ENCODE results near the gene ZFP36L1.

The ZFP36L1 gene

DNA sequence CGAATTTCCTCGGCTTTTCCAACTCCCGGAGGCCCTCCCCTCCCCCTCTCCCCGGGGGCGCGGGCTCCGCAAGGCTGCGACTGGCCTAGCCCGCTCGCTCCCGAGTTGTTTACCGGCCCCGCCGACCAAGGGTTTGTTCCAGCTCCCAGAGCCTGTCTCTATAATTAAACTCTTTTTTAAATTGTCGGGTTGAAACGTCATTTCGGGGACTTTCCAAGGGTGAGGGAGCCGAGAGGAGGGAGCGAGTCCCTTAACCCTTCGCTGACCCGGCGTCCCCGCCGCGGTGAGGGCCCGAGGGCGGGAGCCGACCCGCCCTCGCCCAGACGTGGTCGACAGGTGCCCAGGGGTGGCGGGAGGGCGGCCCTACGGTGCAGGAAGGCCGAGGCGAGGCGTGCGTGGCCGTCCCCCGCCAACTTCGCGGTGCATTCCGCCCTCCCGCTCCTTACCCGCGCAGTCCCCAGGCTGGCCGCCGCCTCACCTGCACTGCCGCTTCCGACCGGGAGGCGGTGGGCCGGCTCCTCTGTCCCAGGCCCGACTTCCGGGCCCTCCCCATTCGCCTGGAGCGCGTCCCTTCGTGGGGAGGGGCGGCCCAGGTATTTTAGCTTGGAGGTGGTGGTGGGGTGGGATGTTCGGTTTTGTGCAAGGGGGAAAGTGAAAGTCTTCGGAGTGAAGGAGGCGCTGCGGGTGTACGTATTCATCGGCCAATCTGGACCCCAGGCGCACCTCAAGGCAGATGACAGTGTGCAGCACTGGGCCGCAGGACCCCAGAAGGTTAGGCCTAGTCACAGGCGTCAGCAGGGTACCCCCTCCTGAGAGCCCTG lies 2.9 kb upstream of the ZFP36L1 start:
- Histone ChIP-seq H3K4me1 (ENCODE audit: control insufficient read depth, insufficient read depth, low read length) (peaks cover 3% of the 10 kb centered on the region; the same call in 1 of the 2 replicates), H3K27me3 (ENCODE audit: control insufficient read depth, insufficient read depth, low read length) (no peaks in the 10 kb centered on the region), H3K36me3 (ENCODE audit: control insufficient read depth, insufficient read depth, low read length) (no peaks in the 10 kb centered on the region), H3K4me3 (ENCODE audit: low read length) (peak overlapping the region; percentile 96), H3K27ac (ENCODE audit: low read length) (no peak overlapping the region), H3K9me3 (ENCODE audit: control insufficient read depth, insufficient read depth, low read length) (no peaks in the 10 kb centered on the region)
- no CpG with 5 or more reads among the region's 70 CpGs for WGBS (ENCODE audit: insufficient coverage, insufficient read length)
- DNase-seq (ENCODE audit: low read depth, low spot score), result no peak

DNA sequence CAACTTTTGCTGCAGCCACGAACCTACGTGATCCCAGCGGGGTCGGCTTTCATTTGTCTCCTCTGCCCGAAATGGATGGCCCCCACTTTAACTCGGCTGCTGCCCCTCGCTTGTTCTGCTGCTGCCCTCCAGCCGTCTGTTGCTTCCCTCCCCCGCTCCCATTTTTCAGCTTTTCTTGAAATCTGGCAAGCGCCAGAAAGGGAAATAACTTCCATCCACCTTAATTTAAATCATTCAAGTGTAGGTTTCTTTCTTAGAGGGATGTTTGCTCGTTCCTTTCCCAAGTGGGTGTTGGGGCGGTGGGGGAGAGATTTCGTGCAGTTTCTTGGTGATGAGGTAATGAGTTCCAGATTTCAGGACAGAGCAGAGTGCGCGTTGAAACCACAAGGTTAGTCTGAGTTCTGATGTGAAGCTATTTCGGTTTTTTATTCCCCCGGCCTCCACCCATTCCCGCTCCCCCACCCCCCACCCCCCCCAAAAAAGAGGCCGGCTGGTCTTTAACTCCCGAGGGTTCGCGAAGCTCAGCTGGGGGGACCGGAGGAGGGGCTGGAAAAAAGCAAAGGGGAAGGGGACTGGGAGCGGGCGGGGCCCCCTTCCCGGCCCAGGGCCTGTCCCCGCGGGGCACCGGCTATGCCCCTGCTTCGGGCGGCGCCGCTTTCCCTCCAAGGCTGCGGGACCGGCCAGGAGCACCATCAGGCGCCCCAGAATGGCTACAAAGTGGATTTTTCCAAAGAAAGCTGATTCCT lies 2.2 kb upstream of the ZFP36L1 start:
- DNase-seq (ENCODE audit: low read depth, low spot score), result no peak

DNA sequence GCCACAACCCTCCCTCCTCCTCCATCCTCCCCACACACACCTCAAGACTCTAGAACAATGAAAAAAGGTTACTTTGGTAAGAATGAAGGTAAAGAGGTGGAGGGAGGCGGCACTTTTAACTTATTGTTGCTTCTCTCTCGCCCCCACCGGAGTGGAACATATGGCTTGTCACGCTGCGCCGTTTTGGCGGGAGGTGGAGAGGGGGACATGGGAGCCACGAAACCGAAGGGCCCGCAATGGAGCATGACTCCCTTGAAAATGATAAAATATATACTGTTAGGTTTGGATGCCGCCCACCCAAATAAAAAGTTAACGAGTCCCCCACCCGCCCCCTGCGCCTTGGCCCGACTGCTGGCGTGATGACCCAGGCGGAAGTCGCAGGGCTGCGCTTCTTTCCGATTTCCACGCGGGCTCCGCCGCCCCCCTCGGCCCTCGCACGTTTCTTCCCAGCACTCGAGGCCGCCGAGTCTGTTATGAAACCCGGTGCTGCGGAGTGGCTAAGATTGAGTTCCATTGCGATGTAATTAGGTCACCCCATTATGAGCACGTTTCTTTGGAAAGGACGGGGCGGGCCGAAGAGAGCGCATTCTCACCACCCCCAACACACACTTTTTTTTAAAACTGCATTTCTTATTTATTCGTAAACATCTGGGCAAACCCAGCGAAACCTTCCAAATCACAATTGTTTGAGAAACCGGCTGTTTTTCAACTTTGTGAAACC lies 1.4 kb upstream of the ZFP36L1 start:
- WGBS (ENCODE audit: insufficient coverage, insufficient read length), result no CpG with 5 or more reads among the region's 41 CpGs
- Histone ChIP-seq H3K27ac (ENCODE audit: low read length) (no peak overlapping the region), H3K36me3 (ENCODE audit: control insufficient read depth, insufficient read depth, low read length) (peaks cover 11% of the 10 kb centered on the region), H3K27me3 (ENCODE audit: control insufficient read depth, insufficient read depth, low read length) (no peaks in the 10 kb centered on the region), H3K9me3 (ENCODE audit: control insufficient read depth, insufficient read depth, low read length) (no peaks in the 10 kb centered on the region), H3K4me3 (ENCODE audit: low read length) (peak overlapping the region; percentile 96; the same call in 1 of the 2 replicates), H3K4me1 (ENCODE audit: control insufficient read depth, insufficient read depth, low read length) (peaks cover 7% of the 10 kb centered on the region)
- DNase-seq (ENCODE audit: low read depth, low spot score), result no peak

More for the DNA sequence above, 2.2 kb upstream of the ZFP36L1 start:
- WGBS (ENCODE audit: insufficient coverage, insufficient read length), result no CpG with 5 or more reads among the region's 36 CpGs
- Histone ChIP-seq H3K4me1 (ENCODE audit: control insufficient read depth, insufficient read depth, low read length) (peaks cover 3% of the 10 kb centered on the region; the same call in 1 of the 2 replicates), H3K36me3 (ENCODE audit: control insufficient read depth, insufficient read depth, low read length) (peaks cover 4% of the 10 kb centered on the region; the same call in 1 of the 2 replicates), H3K9me3 (ENCODE audit: control insufficient read depth, insufficient read depth, low read length) (no peaks in the 10 kb centered on the region), H3K27ac (ENCODE audit: low read length) (no peak overlapping the region), H3K27me3 (ENCODE audit: control insufficient read depth, insufficient read depth, low read length) (no peaks in the 10 kb centered on the region), H3K4me3 (ENCODE audit: low read length) (peak overlapping the region; percentile 96)

DNA sequence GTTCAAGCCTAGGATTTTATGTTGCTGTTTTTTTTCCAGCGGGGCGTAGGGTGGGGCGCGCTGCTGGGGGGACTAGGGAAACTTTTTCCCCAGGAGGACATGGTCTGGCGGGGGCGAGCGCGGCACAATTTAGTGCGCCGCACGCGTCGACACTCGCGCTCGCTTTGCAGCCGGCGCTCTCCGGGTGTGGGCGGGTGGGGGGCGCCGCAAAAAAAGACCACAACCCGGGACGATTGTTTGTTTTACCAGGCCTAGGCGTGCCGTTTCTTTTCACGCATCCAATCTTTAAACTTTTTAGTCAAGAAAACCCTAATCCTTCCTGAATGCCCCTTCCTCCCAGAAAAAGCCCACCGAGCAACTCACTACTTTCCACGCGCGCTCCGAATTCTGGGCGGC lies 865 bp upstream of the ZFP36L1 start:
- no CpG with 5 or more reads among the region's 33 CpGs for WGBS (ENCODE audit: insufficient coverage, insufficient read length)
- Histone ChIP-seq H3K27me3 (ENCODE audit: control insufficient read depth, insufficient read depth, low read length) (no peaks in the 10 kb centered on the region), H3K36me3 (ENCODE audit: control insufficient read depth, insufficient read depth, low read length) (peaks cover 16% of the 10 kb centered on the region), H3K4me3 (ENCODE audit: low read length) (peak overlapping the region; percentile 96; the same call in 1 of the 2 replicates), H3K9me3 (ENCODE audit: control insufficient read depth, insufficient read depth, low read length) (no peaks in the 10 kb centered on the region), H3K4me1 (ENCODE audit: control insufficient read depth, insufficient read depth, low read length) (peaks cover 9% of the 10 kb centered on the region), H3K27ac (ENCODE audit: low read length) (no peak overlapping the region)
- DNase-seq (ENCODE audit: low read depth, low spot score), result no peak

DNA sequence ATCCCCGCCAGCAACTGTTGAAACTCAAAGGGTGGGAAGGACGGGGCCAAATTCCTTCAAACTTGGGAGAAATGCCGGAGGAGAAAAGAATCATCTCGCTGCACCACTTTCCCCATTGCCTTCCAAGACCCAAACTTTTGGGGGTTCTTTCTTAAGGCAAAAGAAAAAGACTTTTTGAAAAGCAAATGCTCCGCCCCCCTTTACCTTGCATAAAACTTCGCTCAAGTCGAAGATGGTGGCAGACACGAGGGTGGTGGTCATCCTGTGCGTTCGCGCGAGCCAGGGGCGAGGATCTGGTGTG lies 239 bp downstream of the ZFP36L1 start:
- no peak for DNase-seq (ENCODE audit: low read depth, low spot score)
- Histone ChIP-seq H3K27me3 (ENCODE audit: control insufficient read depth, insufficient read depth, low read length) (no peaks in the 10 kb centered on the region), H3K4me3 (ENCODE audit: low read length) (peak overlapping the region; percentile 96), H3K9me3 (ENCODE audit: control insufficient read depth, insufficient read depth, low read length) (no peaks in the 10 kb centered on the region), H3K27ac (ENCODE audit: low read length) (no peak overlapping the region), H3K4me1 (ENCODE audit: control insufficient read depth, insufficient read depth, low read length) (peaks cover 9% of the 10 kb centered on the region), H3K36me3 (ENCODE audit: control insufficient read depth, insufficient read depth, low read length) (peaks cover 16% of the 10 kb centered on the region)
- whole genome bisulfite sequencing (ENCODE audit: insufficient coverage, insufficient read length), result no CpG with 5 or more reads among the region's 13 CpGs

DNA sequence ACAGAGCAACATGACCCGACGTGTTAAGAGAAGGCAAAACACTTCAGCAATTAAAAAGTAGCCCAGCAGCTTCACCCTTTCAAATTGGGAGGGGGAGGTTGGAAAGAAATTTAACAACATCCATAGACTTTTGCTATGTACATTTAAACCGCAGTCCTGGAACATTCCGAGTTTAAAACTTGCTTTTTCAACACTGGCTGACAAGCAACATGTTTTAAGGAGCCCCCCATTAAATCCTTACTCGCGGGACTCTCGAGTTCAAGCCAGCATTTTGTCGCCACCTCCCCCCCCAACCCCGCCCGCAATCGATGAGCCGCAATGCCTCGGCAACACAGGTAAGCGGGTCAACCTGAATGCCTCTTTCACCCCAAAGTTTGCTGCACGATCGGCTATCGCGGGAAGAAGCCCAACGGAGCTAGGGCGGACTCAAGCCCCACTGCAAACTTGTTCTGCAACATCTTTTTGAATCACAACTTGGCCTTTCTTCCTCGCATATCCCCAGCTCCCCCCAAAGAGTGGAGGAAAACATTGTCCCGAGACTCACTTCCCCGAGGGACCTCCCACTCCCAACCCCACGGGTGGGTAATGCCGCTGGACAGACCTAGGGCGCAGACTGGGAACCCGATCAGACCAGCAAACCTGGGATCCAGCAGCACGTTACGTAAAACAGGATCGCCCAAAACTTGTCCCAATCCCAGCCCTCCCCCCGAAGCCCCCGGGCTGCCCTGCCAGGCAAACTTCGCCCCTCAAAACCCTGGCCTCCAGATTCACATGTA lies 777 bp downstream of the ZFP36L1 start:
- peaks cover 9% of the 10 kb centered on the region for H3K4me1 ChIP-seq (ENCODE audit: control insufficient read depth, insufficient read depth, low read length)
- no CpG with 5 or more reads among the region's 33 CpGs for WGBS (ENCODE audit: insufficient coverage, insufficient read length)
- H3K36me3 ChIP-seq (ENCODE audit: control insufficient read depth, insufficient read depth, low read length), result peaks cover 18% of the 10 kb centered on the region
- H3K27me3 ChIP-seq (ENCODE audit: control insufficient read depth, insufficient read depth, low read length), result no peaks in the 10 kb centered on the region
- DNase-seq (ENCODE audit: low read depth, low spot score), result no peak
- no peaks in the 10 kb centered on the region for H3K9me3 ChIP-seq (ENCODE audit: control insufficient read depth, insufficient read depth, low read length)
- H3K4me3 ChIP-seq (ENCODE audit: low read length), result peak overlapping the region; percentile 96
- H3K27ac ChIP-seq (ENCODE audit: low read length), result no peak overlapping the region

DNA sequence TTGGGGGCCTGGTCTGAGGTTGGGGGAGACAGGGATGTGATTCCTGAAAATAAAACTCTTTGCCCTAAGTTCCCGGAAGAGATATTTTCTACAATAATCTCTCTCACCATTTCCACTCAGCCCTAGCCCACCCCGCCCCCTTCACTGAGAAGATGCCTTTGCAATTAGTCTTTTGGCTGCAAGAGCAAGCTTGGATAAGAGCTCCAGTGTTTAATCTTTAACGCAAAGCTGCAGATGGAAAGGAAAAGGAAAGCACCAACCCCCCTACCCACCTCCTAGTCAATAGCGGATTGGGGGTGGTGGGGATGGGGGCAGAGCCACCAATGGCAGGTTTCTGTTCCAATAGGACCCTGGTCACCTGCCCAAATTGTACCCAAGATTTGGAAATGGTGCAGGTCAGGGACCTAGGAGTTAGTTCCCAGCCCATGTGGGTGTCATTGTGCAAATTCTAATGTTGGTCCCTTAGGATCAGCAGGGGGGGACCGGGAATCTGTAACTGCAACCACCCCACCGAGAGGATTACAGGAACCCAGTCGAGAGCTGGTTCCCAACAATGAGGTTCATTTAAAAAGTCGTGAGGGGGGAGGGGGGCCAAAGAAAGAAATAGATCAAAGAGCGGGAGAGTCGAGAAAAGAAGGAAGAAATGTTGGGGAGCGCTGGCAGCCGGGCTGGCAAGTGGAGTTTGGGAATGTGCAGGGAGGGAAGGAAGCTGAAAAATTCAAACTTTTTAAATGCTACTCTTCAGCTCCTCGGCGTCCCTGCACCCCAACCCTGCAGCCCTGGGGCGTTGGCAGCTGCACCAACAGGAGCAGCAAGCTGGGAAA lies 1.6 kb downstream of the ZFP36L1 start:
- WGBS (ENCODE audit: insufficient coverage, insufficient read length), result no CpG with 5 or more reads among the region's 15 CpGs
- Histone ChIP-seq H3K4me3 (ENCODE audit: low read length) (peak overlapping the region; percentile 96), H3K4me1 (ENCODE audit: control insufficient read depth, insufficient read depth, low read length) (peaks cover 6% of the 10 kb centered on the region)

DNA sequence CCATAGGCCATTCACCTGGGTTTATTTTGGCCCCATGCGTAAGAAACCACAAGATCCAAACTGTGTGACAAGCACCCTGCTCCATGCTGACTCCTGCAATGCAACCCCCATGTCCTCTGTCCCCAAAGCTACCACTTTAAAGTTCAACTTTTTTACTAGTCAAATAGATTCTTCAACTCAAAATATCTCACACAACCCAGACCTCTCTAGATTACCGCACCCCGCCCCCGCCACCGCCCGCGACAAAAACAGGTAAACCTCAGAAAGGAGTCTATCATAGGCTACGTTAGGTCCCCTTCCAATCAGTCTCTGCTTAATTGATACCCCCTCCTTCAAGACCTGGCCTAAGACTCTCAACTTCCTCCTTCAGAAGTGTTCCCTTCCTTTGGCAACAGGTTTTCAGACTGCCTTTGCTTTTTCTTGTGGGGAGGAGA lies 2.2 kb downstream of the ZFP36L1 start:
- Histone ChIP-seq H3K27ac (ENCODE audit: low read length) (no peak overlapping the region), H3K27me3 (ENCODE audit: control insufficient read depth, insufficient read depth, low read length) (no peaks in the 10 kb centered on the region), H3K4me1 (ENCODE audit: control insufficient read depth, insufficient read depth, low read length) (peaks cover 6% of the 10 kb centered on the region), H3K4me3 (ENCODE audit: low read length) (peak overlapping the region; percentile 96; the same call in 1 of the 2 replicates), H3K36me3 (ENCODE audit: control insufficient read depth, insufficient read depth, low read length) (peaks cover 19% of the 10 kb centered on the region), H3K9me3 (ENCODE audit: control insufficient read depth, insufficient read depth, low read length) (no peaks in the 10 kb centered on the region)
- no peak for DNase-seq (ENCODE audit: low read depth, low spot score)
- 100% methylated on average over 1 of the region's 8 CpGs for WGBS (ENCODE audit: insufficient coverage, insufficient read length)

More for the DNA sequence above, 1.6 kb downstream of the ZFP36L1 start:
- no peaks in the 10 kb centered on the region for H3K9me3 ChIP-seq (ENCODE audit: control insufficient read depth, insufficient read depth, low read length)
- H3K36me3 ChIP-seq (ENCODE audit: control insufficient read depth, insufficient read depth, low read length), result peaks cover 19% of the 10 kb centered on the region
- H3K27me3 ChIP-seq (ENCODE audit: control insufficient read depth, insufficient read depth, low read length), result no peaks in the 10 kb centered on the region
- no peak for DNase-seq (ENCODE audit: low read depth, low spot score)
- H3K27ac ChIP-seq (ENCODE audit: low read length), result no peak overlapping the region

DNA sequence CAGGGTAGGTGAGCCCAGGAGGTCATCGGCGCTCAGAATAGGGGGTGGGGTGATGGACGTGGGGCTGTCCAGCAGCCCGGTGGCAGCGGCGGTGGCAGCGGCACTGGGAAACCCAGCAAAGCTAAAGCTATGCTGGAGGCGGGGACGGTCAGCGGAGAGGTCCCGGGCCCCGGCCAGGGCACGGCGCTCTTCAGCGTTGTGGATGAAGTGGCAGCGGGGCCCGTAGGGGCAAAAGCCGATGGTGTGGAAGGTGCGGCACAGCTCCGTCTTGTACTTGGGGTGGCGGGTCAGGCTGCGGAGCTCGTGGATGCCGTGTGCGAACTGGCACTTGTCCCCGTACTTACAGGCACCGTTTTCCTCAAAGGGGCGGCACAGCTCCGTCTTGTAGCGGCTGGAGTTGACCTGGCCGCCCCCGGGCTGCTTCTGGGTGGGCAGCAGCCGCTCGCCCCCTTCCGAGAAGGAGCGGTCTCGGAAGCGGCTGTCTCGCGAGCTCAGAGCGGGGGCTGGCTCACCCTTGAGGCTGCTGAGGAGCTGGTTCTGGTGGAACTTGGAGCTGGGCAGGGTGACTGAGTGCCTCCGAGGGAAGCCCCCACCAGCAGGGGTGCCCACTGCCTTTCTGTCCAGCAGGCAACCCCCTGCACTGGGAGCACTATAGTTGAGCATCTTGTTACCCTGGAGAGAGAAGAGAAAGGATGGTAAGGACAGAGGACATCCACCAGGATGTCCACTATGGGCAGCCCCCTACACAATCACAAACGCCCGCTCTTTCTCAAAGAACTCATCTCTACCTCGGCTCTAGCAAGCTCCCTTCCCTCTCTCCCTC lies 2.8 kb downstream of the ZFP36L1 start:
- WGBS (ENCODE audit: insufficient coverage, insufficient read length), result no CpG with 5 or more reads among the region's 45 CpGs
- H3K4me1 ChIP-seq (ENCODE audit: control insufficient read depth, insufficient read depth, low read length), result peaks cover 6% of the 10 kb centered on the region

More for the DNA sequence above, 2.8 kb downstream of the ZFP36L1 start:
- Histone ChIP-seq H3K9me3 (ENCODE audit: control insufficient read depth, insufficient read depth, low read length) (no peaks in the 10 kb centered on the region), H3K27ac (ENCODE audit: low read length) (no peak overlapping the region), H3K27me3 (ENCODE audit: control insufficient read depth, insufficient read depth, low read length) (no peaks in the 10 kb centered on the region), H3K4me3 (ENCODE audit: low read length) (no peak overlapping the region; the same call in 1 of the 2 replicates), H3K36me3 (ENCODE audit: control insufficient read depth, insufficient read depth, low read length) (peaks cover 19% of the 10 kb centered on the region)
- no peak for DNase-seq (ENCODE audit: low read depth, low spot score)

Measured in iPS DF 6.9 (cell line).